Adrenal gland (tissue), 5 donors: ENCODE measurements around the gene HMGN3.

Experiments used
- POLR2A ChIP-seq, 2 donors: fragments of 450-650 bp; IDR thresholded peaks; one replicate each; pipeline ENCODE4 v1.6.1; 2017; ENCODE audit warnings: antibody characterized with exemption in 2 of 2, mild to moderate bottlenecking in 2 of 2, moderate library complexity in 1 of 2
- TF ChIP-seq, protein P1 (sequence below), 6 experiments: fragments of 450-650 bp in 4 of 6; fragments of 200-600 bp in 2 of 6; sonication (generic) in 1 of 6; IDR thresholded peaks; 1 replicate in 5 of 6; 2 replicates in 1 of 6; pipeline versions ENCODE4 v1.5.1 to v1.8.0; 2016 to 2021; ENCODE audit warnings: antibody characterized with exemption in 6 of 6, mild to moderate bottlenecking in 2 of 6, moderate library complexity in 1 of 6
- donor health status: DM: no; HTN: no; CAD: no.

DNA sequence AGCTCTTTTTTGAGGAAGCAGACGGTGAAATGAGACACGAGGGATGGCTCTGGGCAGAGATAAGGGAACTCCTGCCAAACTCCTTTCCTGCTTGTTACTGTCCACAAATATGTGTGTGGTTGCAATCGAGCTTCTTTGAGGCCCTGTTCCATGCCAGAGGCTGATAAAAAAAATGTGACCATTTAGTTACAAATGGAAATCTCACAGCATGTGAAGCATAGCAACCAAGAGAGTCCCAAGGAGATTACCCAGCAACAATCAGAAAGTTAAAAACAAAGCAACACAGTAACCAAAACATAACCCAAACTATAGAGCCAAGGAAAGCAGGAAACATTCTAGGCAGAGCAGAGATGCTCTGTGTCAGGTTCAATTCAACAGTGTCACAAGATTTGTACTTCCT, 35.4 kb upstream of the HMGN3 start:
- TF ChIP-seq, protein P1, sequence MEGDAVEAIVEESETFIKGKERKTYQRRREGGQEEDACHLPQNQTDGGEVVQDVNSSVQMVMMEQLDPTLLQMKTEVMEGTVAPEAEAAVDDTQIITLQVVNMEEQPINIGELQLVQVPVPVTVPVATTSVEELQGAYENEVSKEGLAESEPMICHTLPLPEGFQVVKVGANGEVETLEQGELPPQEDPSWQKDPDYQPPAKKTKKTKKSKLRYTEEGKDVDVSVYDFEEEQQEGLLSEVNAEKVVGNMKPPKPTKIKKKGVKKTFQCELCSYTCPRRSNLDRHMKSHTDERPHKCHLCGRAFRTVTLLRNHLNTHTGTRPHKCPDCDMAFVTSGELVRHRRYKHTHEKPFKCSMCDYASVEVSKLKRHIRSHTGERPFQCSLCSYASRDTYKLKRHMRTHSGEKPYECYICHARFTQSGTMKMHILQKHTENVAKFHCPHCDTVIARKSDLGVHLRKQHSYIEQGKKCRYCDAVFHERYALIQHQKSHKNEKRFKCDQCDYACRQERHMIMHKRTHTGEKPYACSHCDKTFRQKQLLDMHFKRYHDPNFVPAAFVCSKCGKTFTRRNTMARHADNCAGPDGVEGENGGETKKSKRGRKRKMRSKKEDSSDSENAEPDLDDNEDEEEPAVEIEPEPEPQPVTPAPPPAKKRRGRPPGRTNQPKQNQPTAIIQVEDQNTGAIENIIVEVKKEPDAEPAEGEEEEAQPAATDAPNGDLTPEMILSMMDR (IDR thresholded peaks at IDR 0.05) = no peak
- no peak for TF ChIP-seq POLR2A (IDR thresholded peaks at IDR 0.05)
